SKM-1 (cell line): Measurements from ENCODE around the gene TRAK1.

Experiments
- DNase-seq: peaks from one replicate; lab custom pipeline; 2025; ENCODE audit not compliant: unreplicated experiment; lab: John Stamatoyannopoulos, UW

Gene TRAK1

GRCh38 chr3:42226470-42227425 is 135.6 kb downstream of the TRAK1 start:
- DNase-seq = no peak

- no peak for DNase-seq
These were observed 137.6 kb downstream of the TRAK1 start for GRCh38 chr3:42228796-42229195.

GRCh38 chr3:42229266-42229941 is 138.2 kb downstream of the TRAK1 start:
- DNase-seq = no peak

GRCh38 chr3:42229942-42230688 is 139.0 kb downstream of the TRAK1 start:
- DNase-seq = no peak

GRCh38 chr3:42230860-42231259 is 139.7 kb downstream of the TRAK1 start:
- DNase-seq = no peak

- no peak for DNase-seq
These were observed 144.4 kb downstream of the TRAK1 start for GRCh38 chr3:42235532-42235931.

- DNase-seq = no peak
These were observed 145.5 kb downstream of the TRAK1 start for GRCh38 chr3:42236611-42237010.

- DNase-seq = no peak
These were observed 154.9 kb downstream of the TRAK1 start for GRCh38 chr3:42246091-42246490.

- DNase-seq = peak; percentile 15
These were observed 156.4 kb downstream of the TRAK1 start for GRCh38 chr3:42247576-42248027.

- DNase-seq = no peak
These were observed 159.6 kb downstream of the TRAK1 start for GRCh38 chr3:42250761-42251160.

- DNase-seq = no peak
These were observed 163.4 kb downstream of the TRAK1 start for GRCh38 chr3:42254566-42254965.

- DNase-seq = no peak
These were observed 165.1 kb downstream of the TRAK1 start for GRCh38 chr3:42256135-42256819.

- DNase-seq = no peak
These were observed 165.8 kb downstream of the TRAK1 start for GRCh38 chr3:42257007-42257406.

GRCh38 chr3:42262525-42262924 is 171.4 kb downstream of the TRAK1 start:
- no peak for DNase-seq

- no peak for DNase-seq
These were observed 172.5 kb downstream of the TRAK1 start for GRCh38 chr3:42263354-42264346.

GRCh38 chr3:42264399-42265058 is 173.4 kb downstream of the TRAK1 start:
- DNase-seq = no peak

GRCh38 chr3:42265059-42265991 is 174.2 kb downstream of the TRAK1 start:
- DNase-seq = no peak

GRCh38 chr3:42266085-42266484 is 174.9 kb downstream of the TRAK1 start, which contains the start of gene CCK:
CCK (minus strand) TSS chr3:42266185; CDS start chr3:42263630, 2,555 bp downstream.
- DNase-seq = no peak
